ENCODE data around the gene SFRP5.

- no peak for TF ChIP-seq CTCF (IDR thresholded peaks at IDR 0.05; ENCODE audit: insufficient read depth, low read depth, low read length)
- no peak for TF ChIP-seq EZH2 (IDR thresholded peaks at IDR 0.05; ENCODE audit: insufficient read depth, low read length)
These were observed 1.3 kb upstream of the SFRP5 start for GRCh38 chr10:97773096-97773495.

Data from astrocyte (in vitro differentiated cells and primary cell).